ENCODE data around the gene ADGRG3.

GRCh38 chr16:57679767-57680482, 11.8 kb downstream of the ADGRG3 start:
- TF ChIP-seq POLR2A (IDR thresholded peaks at IDR 0.05; ENCODE audit: low read depth, low read length) = no peak
- TF ChIP-seq POLR2AphosphoS5 (IDR thresholded peaks at IDR 0.05; ENCODE audit: low read depth, low read length) = no peak

All from GM12892 (cell line).